Endothelial cell (in vitro differentiated cells): ENCODE measurements around the gene PID1. TPM values are rescaled to one million over a fixed set of nuclear protein-coding genes. Genes with fewer than 3 reads are reported as not detected.

Experiments used
- DNase-seq: peaks from one replicate; pipeline ENCODE4 v3.0.0; 2021; ENCODE audit warnings: low spot score
- H3K27ac Mint-ChIP-seq: one replicate; pipeline ENCODE4 v1.8.0; 2021; ENCODE audit warnings: mixed read lengths, inconsistent platforms; ENCODE audit not compliant: unreplicated experiment
- H3K27me3 Mint-ChIP-seq: one replicate; pipeline ENCODE4 v1.8.0; 2021; ENCODE audit warnings: mild to moderate bottlenecking, moderate library complexity, mixed read lengths, inconsistent platforms; ENCODE audit not compliant: unreplicated experiment
- H3K36me3 Mint-ChIP-seq: one replicate; pipeline ENCODE4 v1.8.0; 2021; ENCODE audit warnings: mild to moderate bottlenecking, low read depth, mixed read lengths, inconsistent platforms; ENCODE audit not compliant: unreplicated experiment
- H3K4me1 Mint-ChIP-seq: one replicate; pipeline ENCODE4 v1.8.0; 2021; ENCODE audit warnings: mild to moderate bottlenecking, mixed read lengths, inconsistent platforms; ENCODE audit not compliant: unreplicated experiment
- H3K4me3 Mint-ChIP-seq: one replicate; pipeline ENCODE4 v1.8.0; 2021; ENCODE audit warnings: mild to moderate bottlenecking, mixed read lengths, inconsistent platforms; ENCODE audit not compliant: unreplicated experiment
- H3K9me3 Mint-ChIP-seq: one replicate; pipeline ENCODE4 v1.8.0; 2021; ENCODE audit warnings: mixed read lengths, inconsistent platforms; ENCODE audit not compliant: unreplicated experiment
- CTCF ChIP-seq: fragments of 200-600 bp; sonication (generic); IDR thresholded peaks from one replicate; pipeline ENCODE4 v1.5.0; 2021; ENCODE audit warnings: antibody characterized with exemption; ENCODE audit not compliant: unreplicated experiment
- total RNA-seq: library from RNA; stranded (reverse); fragmentation: NEBNext Ultra II Directional; extraction: Animal tissue kit (Norgen Biotek cat#: 25700); gene quantifications from one replicate; pipeline ENCODE4 v1.2.1, GENCODE V29; 2021; ENCODE audit not compliant: unreplicated experiment

The PID1 gene
- total RNA-seq, 1 donor from 2014 or later: not detected

DNA sequence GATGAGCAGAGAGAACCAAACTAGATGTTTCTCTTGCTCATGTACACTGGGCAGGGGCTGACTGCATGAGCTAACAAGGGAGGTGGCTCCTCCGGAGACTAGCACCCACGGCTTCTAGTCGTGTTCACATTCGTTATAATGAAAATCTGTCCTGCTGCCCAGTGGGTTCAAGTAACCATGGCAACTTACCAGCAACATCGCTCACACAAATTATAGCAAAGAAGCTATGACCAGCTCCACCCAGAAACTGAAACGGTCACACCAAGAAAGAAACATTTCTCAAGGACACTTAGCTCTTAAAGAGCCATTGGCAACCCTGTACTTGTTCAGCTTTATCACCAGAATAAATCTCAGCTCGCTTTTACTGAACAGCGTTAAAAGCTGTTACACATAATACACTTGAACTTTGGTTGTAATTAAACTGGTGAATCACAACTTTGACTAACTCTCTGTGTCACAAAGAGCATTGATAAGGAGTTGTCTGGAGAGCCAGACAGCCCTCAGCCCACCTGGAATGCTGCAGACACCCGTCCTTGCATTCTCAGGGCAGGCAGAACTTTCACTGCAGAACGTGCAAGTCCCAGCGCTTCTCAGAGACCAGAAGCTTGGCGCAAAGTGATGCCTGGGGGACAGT is 141.2 kb downstream of the PID1 start:
- H3K4me1 Mint-ChIP-seq: no peaks in the 10 kb centered on the region
- H3K9me3 Mint-ChIP-seq: no peaks in the 10 kb centered on the region
- no peak overlapping the region for H3K27ac Mint-ChIP-seq
- no peaks in the 10 kb centered on the region for H3K36me3 Mint-ChIP-seq
- DNase-seq: no peak
- H3K27me3 Mint-ChIP-seq: no peaks in the 10 kb centered on the region
- H3K4me3 Mint-ChIP-seq: no peak overlapping the region
- no peak for TF ChIP-seq CTCF

DNA sequence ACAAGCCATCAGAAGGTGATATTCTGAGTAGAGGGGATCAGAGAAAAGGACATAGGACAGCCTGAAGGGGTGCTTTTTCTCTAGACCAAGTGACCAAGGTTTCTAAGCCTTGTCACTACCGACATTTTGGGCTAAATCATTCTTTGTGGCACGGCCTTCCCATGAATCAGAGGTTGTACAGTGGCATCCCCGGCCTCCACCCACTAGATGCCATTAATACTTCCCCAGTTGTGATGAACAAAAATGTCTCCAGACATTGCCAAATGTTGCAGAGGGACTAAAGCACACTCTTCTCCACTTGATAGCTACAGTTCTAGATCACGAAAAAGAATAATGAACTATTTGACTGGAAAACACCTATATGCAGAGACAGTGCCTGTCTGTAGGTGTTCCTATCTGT is 143.6 kb downstream of the PID1 start:
- Mint-ChIP-seq H3K27me3 (no peaks in the 10 kb centered on the region), H3K4me3 (no peak overlapping the region)
- DNase-seq: no peak

DNA sequence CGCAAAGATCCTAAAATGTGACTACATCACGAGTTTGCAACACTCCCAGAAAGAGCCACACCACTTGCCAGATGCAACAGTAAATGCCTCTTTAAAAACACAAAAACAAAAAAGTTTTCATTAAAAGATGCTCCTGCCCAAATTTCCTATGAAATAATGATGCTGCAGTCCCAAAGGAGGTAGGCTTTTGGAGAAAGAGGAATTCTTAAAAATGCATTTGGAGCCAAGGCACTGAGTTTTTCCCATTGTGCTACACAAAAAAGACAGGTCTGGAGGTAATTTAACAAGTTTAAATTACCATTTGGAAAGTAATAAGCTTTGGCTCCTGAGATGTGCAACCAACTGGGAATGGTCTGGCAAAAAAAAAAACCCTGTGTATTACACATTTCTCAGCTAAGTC is 145.0 kb downstream of the PID1 start:
- H3K9me3 Mint-ChIP-seq: no peaks in the 10 kb centered on the region
- no peak for DNase-seq
- TF ChIP-seq CTCF: no peak
- no peak overlapping the region for H3K27ac Mint-ChIP-seq
- no peaks in the 10 kb centered on the region for H3K36me3 Mint-ChIP-seq
- no peaks in the 10 kb centered on the region for H3K4me1 Mint-ChIP-seq
- H3K27me3 Mint-ChIP-seq: no peaks in the 10 kb centered on the region
- no peak overlapping the region for H3K4me3 Mint-ChIP-seq

More for the DNA sequence above, 143.6 kb downstream of the PID1 start:
- no peak overlapping the region for H3K27ac Mint-ChIP-seq
- no peaks in the 10 kb centered on the region for H3K9me3 Mint-ChIP-seq
- H3K4me1 Mint-ChIP-seq: no peaks in the 10 kb centered on the region
- H3K36me3 Mint-ChIP-seq: no peaks in the 10 kb centered on the region
- no peak for TF ChIP-seq CTCF

- no peak for TF ChIP-seq CTCF
- H3K4me3 Mint-ChIP-seq: no peak overlapping the region
- H3K27me3 Mint-ChIP-seq: no peaks in the 10 kb centered on the region
These were observed 147.0 kb downstream of the PID1 start for GRCh38 chr2:229124136-229124535.

GRCh38 chr2:229118927-229119326 is 152.2 kb downstream of the PID1 start:
- Mint-ChIP-seq H3K27ac (no peak overlapping the region), H3K27me3 (no peaks in the 10 kb centered on the region), H3K9me3 (no peaks in the 10 kb centered on the region), H3K4me1 (no peaks in the 10 kb centered on the region), H3K4me3 (no peak overlapping the region), H3K36me3 (no peaks in the 10 kb centered on the region)
- TF ChIP-seq CTCF: no peak
- DNase-seq: no peak

More at GRCh38 chr2:229124136-229124535, 147.0 kb downstream of the PID1 start:
- Mint-ChIP-seq H3K36me3 (no peaks in the 10 kb centered on the region), H3K4me1 (no peaks in the 10 kb centered on the region), H3K27ac (no peak overlapping the region), H3K9me3 (no peaks in the 10 kb centered on the region)
- no peak for DNase-seq
